ENCODE measurements around the gene NRGN.

DNA sequence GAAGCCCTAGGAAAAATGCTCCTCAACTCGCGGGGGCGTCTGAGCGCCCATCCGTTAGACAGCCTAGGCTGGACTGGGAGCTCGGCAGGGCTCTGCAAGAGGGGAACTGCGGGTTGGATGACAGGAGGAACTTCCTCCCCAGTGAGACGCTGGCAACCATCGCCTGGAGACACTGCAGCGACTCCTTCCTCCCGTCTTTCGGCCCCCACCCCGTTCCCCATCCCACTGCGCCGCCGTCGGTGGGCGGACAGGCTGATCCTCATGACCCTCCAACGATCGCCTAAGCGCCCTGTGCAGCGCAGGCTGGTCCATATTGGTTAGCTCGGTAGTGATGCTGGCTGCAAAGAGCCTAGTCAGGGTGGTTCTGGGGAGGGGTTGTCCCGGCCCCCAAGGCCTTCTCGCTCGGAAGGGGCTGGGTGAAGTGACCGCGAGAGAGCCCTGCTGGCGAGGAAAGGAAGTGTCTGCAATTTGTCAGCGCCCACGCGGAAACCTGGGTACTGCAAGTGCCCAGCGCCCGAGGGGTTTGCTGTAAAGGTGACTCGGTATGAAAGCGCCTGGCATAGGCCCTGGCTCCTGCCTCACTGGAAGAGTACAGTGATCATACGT is 638 bp downstream of the NRGN start:
- TF ChIP-seq, protein P1, sequence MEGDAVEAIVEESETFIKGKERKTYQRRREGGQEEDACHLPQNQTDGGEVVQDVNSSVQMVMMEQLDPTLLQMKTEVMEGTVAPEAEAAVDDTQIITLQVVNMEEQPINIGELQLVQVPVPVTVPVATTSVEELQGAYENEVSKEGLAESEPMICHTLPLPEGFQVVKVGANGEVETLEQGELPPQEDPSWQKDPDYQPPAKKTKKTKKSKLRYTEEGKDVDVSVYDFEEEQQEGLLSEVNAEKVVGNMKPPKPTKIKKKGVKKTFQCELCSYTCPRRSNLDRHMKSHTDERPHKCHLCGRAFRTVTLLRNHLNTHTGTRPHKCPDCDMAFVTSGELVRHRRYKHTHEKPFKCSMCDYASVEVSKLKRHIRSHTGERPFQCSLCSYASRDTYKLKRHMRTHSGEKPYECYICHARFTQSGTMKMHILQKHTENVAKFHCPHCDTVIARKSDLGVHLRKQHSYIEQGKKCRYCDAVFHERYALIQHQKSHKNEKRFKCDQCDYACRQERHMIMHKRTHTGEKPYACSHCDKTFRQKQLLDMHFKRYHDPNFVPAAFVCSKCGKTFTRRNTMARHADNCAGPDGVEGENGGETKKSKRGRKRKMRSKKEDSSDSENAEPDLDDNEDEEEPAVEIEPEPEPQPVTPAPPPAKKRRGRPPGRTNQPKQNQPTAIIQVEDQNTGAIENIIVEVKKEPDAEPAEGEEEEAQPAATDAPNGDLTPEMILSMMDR (conservative IDR thresholded peaks at IDR 0.05 in 1 of 2, IDR thresholded peaks at IDR 0.05 in 1 of 2; ENCODE audit: extremely low read depth in 1 of 2, insufficient read depth in 1 of 2, low read depth in 1 of 2, low read length in 2 of 2), result peak in 1 of 2 donors; percentile 44
- no peak for TF ChIP-seq EZH2 (IDR thresholded peaks at IDR 0.05; ENCODE audit: borderline replicate concordance, low read length)
